GM19025 (cell line): Measurements from ENCODE around the gene DICER1.

Experiments
- ATAC-seq: cut with Tn5 transposase; IDR thresholded peaks from one replicate; pipeline ENCODE4 v1.9.1; 2021; ENCODE audit warnings: mild to moderate bottlenecking, low read depth, moderate library complexity; ENCODE audit not compliant: unreplicated experiment

DICER1 gene

DNA sequence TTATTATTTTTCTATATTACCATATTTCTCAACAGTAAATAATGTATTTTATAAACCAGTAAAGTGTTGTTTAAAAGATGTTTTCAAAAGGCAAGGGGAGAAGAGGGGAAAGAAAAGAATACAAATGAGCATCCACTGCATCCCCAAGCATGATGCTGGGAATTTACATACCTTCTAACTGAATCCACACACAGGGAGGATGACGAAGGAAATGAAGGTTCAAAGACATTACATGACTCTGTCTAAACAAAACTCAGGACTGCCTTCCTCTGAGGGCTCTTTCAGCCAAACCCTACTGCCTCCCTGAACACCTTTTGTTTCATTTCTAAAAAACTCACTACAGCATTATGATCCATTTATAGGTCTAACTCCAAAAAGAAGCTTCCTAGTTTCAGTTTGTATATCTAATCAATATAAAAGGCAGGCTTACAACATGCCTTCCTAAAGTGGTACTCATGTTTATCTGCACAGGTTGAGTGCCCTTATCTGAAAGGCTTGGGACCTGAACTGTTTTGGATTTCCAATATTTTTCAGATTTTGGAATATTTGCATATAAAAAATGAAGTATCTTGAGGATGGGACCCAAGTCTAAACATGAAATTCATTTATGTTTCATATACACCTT, 30.3 kb downstream of the DICER1 start:
- ATAC-seq, result no peak

DNA sequence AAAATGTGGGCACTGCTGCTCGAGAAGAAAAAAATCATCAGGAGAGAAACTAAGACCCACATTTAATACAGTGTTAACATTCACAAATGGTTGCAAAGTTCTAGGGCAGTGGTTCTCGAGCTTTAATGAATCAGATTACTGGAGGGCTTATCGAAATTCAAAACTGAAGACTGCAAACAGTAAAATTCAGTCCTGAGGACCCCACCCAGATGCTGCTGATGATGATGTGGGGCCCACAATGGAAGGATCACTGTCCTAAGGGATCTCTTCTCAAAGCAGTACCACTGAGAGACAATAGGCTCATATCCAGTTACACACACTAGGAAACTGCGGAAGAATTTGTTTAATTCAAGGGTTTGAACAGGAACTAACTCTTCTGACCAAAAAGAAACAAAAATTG, 31.4 kb downstream of the DICER1 start:
- ATAC-seq, result no peak

DNA sequence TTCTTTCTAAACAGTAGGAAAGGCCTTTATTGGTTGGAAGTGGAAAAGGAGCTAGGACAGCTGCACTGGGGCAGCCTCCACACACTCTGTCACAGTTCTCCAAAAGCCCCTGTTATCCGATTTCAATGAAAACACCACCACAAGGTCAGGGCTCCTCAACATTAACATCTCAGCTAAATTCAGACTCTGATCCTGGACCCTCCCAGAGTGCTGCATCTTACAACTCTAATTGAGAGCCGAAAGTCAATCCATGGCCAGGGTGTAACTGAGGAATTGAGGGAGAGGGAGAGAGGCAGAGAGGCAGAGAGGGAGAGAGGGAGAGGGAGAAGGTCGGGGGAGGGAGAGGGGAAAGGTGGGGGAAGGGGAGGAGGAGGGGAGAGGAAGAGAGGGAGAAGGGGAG, 32.1 kb downstream of the DICER1 start:
- no peak for ATAC-seq

DNA sequence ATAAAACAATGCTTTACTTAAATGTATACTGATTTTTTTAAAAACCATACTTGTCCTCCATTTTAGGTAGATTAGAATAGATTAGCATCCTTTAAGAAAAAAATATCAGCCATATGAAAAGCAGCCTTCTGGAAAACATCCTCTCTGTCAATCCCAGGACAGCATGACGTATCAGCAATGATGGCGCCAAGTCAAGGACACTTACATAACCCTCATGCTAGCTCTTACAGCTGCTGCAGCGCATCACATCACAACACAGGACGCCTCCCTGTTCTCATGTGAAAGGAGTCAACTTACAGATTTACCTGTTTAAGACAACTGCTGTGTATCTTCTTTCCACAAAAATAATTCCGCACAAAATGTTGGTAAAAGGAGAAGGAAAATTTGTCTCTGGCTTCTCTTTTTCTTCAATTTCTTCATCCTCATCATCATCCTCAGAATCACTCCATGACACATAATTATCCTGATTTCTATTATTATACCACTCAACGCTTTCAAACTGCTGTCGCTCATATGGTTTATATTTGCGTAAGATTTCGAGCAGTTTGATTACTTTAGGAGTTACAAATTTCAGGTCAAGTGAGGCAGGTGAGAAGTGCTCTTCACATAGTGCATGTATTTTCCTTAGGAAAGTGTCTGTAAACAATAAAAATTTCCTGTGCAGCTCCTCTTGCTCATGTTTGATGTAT, 33.3 kb downstream of the DICER1 start:
- ATAC-seq, result no peak

DNA sequence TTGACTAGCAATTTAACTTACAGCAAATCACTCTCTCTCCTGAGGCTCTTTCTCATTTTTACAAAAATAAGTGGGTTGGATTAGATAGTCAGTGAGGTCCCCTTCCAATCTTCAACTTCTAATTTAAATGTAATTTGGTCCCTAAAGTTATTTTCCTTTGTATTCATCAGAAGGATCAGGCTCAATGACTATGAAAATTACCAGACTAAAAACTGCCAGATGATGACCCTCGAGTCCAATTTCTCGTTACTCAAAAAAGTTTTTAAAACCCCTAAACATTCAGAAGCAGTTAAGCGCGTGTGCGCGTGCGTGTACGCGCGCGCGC, 34.7 kb downstream of the DICER1 start:
- ATAC-seq, result no peak

DNA sequence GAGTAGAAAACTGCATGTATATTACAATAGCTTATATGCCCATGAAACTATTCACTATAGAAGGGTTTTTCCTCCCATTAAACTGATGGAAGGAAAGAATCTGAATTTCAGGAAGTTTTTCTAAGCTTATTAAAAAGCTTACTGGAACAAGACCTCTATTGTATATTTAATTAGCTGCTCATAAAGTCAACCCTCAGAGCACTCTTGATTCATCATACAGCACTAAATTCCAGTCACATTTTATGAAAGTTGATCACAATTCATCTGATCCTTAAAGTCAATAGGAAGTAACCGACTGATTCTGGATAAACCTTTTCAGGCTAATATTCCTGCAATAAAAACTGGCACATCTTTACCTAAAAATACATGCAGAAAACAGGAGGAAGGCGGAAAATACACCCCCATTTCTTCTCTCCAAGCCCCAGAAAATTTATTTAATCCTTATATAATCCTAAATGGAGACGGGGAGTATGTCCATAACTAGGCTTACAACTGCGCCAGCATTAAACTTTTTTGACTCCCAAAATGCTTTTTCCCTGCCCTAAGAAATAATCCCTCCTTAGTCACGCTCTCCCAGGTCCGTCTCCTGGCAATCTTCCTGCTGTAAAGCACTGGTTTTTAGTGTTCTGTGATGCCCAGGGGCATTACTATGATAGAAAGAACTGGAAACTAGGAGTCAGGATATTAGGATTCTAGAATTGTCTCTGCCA, 35.3 kb downstream of the DICER1 start:
- ATAC-seq, result no peak

DNA sequence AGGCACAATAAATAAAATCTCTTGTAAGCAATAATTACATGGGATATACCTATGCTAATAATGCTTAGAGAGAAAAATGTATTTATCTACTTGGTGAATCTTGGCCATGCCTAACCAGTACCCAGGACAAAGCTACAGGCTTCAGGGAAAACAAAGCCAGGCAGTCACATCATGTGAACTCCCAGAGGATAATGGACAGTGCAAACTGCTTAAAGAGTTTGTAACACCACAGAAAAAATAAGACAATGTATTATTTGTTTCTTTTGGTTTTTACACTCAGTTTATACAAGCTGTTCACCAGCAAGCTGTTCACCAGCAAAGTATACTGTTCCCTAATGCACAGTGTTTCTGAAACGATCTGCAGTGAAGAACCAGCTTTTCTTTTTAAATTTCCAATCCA, 38.0 kb downstream of the DICER1 start:
- no peak for ATAC-seq

DNA sequence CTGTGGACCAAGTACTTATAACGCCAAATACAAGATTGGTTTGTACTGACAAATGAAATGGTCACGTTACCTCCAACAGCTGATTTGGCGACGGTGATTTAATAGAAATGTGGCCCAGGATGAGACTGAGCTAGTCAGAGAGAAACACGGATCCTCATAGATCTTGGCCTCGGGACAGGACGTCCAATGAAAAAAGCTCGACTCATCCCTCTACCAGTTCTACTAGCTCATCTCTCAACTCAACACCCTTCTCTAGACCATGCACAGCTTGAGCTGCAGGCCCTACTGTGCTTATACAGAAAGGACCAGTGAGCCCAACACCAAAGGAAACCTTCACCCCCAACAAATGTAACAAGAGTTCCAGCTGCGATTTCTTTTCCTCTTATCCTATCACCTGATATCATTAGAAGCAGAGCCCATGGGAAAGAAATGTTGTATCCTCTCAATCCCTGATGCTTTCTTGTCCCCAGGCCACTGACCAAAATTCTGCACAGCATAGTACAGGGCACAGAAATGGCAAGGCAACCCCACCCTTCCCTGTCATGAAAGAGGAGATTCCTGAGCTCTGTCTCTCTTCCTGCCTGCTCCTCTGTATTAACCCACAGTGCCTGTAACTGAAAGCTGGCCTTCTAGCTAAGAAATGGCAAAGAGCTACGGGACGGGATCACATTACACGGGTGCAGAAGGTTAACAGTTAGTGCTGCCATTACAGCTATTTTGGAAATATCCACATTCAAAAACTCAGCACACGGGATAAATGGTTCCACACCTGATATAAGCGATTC, 39.2 kb downstream of the DICER1 start:
- no peak for ATAC-seq

DNA sequence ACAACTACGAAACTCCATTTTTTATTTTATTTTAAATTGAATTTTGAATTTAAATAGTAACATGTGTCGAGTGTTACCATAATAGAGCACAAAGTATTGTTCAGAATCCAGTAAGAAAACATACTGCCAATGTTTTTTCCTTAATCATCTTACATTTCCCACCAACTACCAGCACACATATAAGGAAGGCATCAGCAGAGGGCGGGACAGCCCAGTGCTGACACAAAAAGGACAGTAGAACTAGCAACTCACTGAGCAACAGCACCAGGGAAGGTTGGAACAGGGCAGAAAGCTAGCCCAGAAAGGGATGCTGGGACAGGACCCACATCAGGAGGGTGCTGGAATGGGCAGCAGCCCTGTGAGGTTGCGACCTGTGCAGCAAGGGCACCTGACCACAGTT, 43.9 kb downstream of the DICER1 start:
- no peak for ATAC-seq

DNA sequence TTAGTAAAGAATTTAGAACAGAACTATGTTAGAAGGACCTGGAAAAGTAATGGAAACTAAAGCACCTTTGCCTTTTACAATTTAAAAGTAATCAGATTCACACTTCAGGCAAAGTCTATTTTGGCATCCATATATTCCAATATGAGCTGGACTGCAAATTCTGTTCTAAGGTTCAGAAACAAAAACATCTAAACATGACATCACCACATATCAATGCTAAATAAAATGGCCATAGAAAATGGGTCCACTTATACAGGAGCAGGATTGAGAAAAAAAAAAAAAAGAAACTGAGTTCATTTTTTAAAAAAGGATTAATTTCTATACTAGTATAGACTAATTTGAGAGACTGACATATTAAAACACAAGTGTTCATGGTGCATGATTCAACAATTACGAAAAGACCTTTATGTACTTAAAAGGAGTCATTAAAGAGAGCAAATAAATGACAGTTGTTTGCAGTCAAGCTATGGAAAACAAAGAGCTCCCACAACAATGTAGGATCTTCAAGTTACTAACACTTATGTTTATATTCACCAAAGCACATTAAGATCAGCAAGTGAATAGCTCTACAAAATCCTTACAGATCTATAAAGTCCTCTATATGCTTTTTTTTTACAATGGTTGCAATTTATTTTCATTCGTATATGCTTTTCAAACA, 45.7 kb downstream of the DICER1 start:
- ATAC-seq, result no peak

DNA sequence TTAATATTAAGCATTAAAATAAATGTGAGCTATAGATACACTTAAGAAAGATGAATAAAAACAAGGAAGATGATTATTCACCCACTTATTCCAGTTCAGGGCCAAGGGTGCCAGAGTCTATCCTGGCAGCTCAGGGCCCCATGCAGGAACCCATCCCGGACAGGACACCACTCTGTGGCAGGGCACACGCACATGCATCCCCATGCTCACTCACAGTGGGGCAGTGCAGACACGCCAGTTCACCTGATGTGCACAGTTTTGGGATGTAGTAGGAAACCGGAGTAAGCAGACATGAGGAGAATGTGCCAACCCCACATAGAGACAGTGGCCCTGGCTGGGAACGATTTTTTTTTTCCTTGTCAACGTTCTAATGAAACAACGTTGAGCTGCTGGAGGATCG, 47.2 kb downstream of the DICER1 start:
- ATAC-seq, result no peak

DNA sequence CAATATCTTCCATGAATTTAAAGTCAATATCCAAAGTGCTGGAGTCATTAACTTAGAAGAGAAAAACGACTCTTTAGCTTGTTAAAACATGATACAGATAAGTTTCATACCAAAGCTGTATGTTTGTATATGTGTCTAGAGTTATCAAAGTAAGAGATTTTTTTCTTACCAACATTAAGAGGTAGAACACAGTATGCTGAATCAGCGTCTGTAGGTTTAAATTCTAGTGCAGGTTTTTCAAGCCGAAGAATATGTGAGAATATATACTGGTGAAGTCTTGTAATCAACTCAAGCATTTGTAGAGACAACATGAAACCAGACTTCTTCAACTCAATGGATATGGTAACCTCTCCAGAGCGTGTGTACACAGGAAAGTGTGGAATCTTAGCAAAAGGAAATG, 49.6 kb downstream of the DICER1 start:
- no peak for ATAC-seq

DNA sequence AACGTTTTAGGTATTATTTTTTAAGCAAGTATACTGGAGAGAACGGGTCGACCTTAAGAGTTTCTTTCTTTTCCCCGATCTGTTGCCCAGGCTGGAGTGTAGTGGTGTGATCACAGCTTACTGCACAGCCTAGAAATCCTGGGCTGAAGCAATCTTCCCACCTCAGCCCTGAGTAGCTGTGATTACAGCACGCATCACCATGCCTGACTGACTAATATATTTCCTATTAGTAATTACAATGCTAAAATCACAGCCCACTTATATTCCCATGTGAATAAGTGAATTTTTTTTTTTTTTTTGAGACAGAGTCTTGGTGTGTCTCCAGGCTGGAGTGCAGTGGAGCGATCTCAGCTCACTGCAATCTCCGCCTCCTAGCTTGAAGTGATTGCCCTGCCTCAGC, 50.4 kb downstream of the DICER1 start:
- no peak for ATAC-seq

DNA sequence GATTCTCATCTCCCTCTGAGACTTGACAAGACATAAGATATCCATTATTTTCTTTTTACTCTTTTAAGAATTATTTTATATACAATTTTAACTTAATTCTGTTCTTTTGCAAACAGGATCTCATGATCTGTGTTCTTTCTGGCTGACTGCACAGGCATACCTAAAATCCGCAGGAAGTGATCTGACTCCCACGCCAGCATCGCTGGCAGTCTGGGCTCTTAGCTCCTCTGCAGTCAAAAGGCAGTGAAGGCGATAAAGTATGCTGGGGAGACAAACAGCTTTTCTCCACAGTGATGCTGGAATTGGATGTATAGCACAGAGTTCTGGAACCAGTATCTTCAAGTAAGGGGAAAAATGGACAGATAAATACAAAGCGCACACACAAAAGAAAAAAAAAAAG, 52.4 kb downstream of the DICER1 start:
- no peak for ATAC-seq

DNA sequence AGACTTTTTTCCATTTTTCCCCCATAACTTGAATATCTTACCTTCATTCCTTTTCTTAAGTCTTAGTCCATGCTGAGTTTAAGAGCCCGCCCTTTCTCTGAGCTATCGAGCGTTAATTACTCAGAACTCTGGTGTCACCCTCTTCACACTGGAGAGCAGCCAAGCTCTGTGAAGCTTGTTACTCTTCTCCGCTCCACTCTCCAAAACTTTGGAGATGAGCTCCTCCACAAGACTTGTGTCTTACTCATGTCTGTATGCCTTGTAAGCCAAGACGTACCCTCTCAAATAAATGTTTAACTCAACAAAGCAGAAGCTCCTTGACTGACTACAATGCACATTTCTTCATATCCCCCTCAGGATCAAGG, 54.7 kb downstream of the DICER1 start:
- ATAC-seq, result no peak

DNA sequence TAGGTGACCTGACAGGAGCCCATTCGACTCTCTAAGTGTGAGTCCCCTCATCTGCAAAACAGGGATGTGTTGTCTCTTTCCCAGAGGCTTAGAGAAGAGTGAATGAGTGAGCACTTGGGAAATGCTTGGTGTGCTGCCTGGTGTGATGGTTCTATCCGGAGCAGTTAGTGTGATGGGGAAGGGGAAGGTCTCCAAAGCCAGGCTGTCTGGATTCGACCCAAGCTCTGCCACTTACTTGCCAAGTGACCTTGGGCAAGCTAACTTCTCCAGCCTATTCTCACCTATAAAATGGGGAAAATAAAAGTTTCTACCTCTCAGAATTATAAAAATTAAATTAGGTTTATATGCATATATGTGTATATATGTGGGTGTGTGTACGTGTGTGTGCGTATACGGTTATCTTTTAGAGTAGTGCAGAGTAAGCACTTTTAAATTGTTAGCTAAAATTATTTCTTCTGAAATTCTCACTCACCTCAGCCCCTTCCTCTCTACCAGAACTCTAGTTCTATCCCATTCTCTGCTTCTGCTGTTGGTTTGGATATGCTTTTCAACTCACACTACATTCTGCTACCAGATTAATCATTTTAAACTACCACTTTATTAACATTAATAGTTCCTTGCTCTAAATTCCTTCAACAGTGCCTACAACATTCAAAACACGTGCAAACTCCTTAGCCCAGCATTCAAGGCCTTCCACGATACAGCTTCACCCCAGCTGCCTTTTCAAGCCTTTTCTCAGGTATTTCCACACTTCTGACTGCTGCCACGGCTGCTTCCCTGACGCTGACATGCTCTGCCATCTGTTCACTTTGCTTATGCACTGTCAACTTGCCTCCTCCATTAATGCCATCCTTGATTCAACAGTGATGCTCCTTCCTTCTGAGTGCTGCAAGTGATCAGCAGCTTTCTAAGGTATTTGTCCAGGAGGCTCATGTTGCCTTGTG, 55.3 kb downstream of the DICER1 start:
- ATAC-seq, result no peak

DNA sequence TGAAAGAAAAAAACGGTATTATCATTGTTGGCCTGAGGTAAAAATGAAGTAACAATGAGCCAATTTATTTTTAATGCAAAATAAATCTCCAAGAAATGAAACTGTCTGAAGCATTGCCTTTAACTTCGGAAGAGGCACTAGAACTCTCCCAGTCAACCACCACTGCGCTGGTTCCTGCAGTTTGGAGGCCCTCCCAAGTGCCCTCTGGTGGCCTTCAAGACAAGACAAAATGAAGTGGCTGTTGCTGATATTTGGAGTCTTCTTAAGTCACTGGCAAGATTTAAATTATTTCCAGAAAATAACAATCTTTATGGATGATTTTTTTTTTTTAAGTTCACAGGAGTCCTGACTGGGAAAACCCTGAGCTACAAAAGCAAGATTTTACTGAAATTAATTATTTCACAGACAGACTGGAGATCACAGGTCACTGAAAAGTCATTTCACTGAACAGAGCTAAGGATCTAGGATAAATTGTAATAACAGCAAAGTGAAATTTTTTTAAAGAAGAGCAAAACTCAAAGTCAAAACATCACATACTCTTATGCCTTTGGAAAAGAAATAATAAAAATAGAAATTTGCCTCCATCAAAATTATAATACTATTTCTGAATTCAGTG, 58.2 kb downstream of the DICER1 start:
- ATAC-seq, result no peak

DNA sequence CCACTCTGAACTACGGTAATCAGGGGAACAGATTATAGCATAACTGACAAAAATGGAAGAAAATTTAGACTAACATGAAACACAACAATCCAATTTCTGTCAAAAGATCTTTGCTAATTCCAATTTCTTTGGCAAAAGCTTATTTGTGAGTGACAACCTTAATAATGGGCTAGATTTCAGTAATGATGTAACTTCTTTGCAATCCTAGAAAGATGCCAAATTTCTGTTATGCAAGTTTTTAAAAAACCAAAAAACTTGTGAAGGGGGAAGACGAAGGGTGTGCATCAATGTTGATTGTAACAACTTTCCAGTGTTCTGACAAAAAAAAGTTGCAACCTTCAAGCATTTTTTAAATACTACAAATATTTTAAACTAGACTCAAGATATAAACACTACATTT, 59.9 kb downstream of the DICER1 start:
- no peak for ATAC-seq

DNA sequence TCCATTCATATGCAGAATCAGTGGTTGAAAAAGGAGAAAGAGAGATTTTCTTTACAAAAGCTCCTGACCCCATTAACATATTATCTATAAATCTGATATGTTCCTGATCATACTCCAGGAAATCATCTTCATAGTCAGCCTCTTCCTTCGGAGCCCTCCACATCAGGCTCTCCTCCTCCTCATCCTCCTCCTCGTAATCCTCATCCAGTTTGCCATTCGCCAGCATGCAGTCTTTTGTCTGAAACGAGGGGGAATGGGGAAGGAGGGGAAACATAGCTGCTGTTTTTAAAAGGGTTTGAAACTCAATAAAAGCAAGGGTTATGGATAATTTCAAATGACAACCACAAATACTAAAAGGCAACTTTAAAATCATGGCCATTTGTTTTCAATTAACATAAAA, 60.9 kb downstream of the DICER1 start:
- no peak for ATAC-seq
